ENCODE measurements around the gene ESYT3. TPM values are rescaled to one million over a fixed set of nuclear protein-coding genes. Genes with fewer than 3 reads are reported as not detected.
"Not testable (repeated sequence)": the region's sequence is repeated elsewhere in the genome, so short reads cannot be mapped to it uniquely, and the experiment has no call there.

ESYT3 gene
- total RNA-seq, 1 donor from 2014 or later: 1.4 TPM

DNA sequence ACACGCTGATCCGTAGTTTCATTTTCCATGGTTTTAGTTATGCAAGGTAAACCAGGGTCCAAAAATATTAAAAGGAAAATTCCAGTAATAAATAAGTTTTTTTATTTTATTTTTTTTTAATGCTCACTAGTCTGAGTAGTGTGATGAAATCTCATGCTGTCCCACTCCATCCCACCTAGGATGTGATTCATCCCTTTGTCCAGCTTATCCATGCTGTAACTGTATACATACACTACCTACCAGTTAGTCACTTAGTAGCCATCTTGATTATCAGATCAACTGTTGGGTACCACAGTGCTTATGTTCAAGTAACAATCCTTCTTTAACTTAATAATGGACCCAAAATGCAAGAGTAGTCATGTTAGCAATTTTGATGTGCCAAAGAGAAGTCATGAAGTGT, 75.2 kb downstream of the ESYT3 start:
- ATAC-seq (no peak), DNase-seq (ENCODE audit: missing footprints) (no peak)
- intact Hi-C loops (cut with DNase I): no loop called here

DNA sequence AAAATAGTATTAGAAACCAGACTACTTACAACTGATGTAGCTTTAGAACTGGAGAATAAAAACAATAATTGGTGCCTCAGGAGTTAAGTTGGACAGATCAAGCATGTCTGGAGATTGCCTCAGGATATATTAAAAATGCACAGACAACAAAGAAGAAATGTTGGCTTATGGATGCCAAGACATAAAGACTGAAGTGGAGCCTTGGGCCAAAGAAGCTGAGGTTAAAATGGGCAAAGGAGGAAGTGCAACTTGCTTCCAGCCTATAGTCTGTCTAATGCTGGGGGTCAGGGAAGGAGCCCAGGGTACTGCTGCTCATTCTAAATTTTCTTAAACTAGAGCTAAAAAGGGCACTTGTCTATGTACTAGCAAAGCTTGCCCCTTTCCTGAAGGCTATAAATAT, 77.5 kb downstream of the ESYT3 start:
- DNase-seq (ENCODE audit: missing footprints) (no peak), ATAC-seq (no peak)
- intact Hi-C loops (cut with DNase I): no loop called here

DNA sequence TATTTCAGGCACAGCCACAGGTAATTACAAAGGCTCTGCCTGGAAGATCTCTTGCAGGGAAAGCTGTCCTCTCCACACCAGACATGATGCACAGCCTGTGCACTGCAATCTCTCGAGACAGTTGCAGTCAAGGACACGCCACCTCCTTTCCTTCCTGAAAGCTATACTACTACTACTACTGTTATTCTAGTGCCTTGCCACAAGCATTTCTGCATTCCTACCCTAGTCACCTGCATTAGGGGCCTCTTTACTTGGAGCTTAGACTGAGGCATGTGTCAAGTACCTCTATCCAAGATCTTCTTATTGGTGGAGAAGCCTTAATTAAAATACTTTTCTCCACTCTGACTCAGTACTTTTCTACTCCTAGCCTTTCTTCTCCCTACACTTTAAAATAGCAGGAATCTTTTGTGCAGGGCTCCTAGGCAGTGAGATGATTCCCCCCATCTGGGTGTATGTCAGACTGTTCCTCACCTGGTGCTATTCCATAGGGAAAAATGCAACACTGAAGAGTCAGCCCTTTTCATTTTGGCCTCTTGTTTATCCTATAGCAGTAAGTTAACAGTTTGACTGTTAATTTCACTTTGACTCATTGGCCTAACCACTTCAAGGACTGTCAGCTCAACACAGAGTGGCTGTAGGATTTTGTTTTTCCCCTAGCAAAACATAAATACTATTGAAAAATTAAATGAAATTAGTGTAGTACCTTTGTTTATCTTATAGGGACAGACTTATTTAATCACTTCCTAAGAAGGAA, 78.9 kb downstream of the ESYT3 start:
- intact Hi-C loops (cut with DNase I): no loop called here
- no peak for ATAC-seq
- DNase-seq (ENCODE audit: missing footprints): no peak

DNA sequence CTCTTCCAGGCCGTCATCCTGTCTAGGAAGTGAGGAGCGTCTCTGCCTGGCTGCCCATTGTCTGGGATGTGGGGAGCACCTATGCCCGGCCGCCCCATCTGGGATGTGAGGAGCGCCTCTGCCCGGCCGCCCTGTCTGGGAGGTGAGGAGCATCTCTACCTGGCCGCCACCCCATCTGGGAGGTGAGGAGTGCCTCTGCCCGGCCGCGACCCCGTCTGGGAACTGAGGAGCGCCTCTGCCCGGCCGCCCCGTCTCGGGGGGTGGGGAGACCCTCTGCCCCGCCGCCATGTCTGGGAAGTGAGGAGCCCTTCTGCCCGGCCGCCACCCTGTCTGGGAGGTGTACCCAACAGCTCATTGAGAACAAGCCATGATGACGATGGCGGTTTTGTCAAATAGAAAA, 87.0 kb downstream of the ESYT3 start:
- ATAC-seq; DNase-seq (ENCODE audit: missing footprints); intact Hi-C loops (cut with DNase I): not testable (repeated sequence)

Other genes starting within 250 kb of the ESYT3 start
- 25.4 TPM for gene ARMC8, start 247.3 kb upstream of the ESYT3 start, total RNA-seq
- not detected for gene NME9, start 104.8 kb upstream of the ESYT3 start, total RNA-seq
- gene MRAS, start 86.0 kb upstream of the ESYT3 start, total RNA-seq: 396 TPM
- 21.6 TPM for gene CEP70, start 159.6 kb downstream of the ESYT3 start, total RNA-seq
- 3.7 TPM for gene FAIM, start 174.2 kb downstream of the ESYT3 start, total RNA-seq

Measured in Right ventricle myocardium inferior (tissue), 1 donor.